Smooth muscle cell (in vitro differentiated cells): ENCODE measurements around the gene THOC7. TPM values are rescaled to one million over a fixed set of nuclear protein-coding genes. Genes with fewer than 3 reads are reported as not detected.

Source experiments
- DNase-seq: peaks from one replicate; lab custom pipeline; 2025; ENCODE audit not compliant: unreplicated experiment; lab: John Stamatoyannopoulos, UW
- H2AFZ ChIP-seq: fragments of 200-600 bp; sonication (generic); 2 replicates; pipeline ENCODE4 v1.6.0; 2016; ENCODE audit warnings: antibody characterized with exemption, low read depth, mild to moderate bottlenecking
- H3F3A ChIP-seq: fragments of 200-600 bp; sonication (generic); 2 replicates; pipeline ENCODE4 v1.6.0; 2017; ENCODE audit warnings: antibody characterized with exemption, low read depth
- H3K27ac ChIP-seq: fragments of 200-600 bp; sonication (generic); 2 replicates; pipeline ENCODE4 v1.5.1; 2016; ENCODE audit warnings: low read depth, mild to moderate bottlenecking
- H3K27me3 ChIP-seq: fragments of 200-600 bp; sonication (generic); 2 replicates; pipeline ENCODE4 v1.6.1; 2016; ENCODE audit warnings: low read depth, mild to moderate bottlenecking
- H3K36me3 ChIP-seq: fragments of 200-600 bp; sonication (generic); 2 replicates; pipeline ENCODE4 v1.5.1; 2016; ENCODE audit warnings: low read depth
- H3K4me1 ChIP-seq: fragments of 200-600 bp; sonication (generic); 2 replicates; pipeline ENCODE4 v1.5.1; 2016; ENCODE audit warnings: low read depth
- H3K4me2 ChIP-seq: fragments of 200-600 bp; sonication (generic); 2 replicates; pipeline ENCODE4 v1.6.0; 2016; ENCODE audit warnings: mild to moderate bottlenecking
- H3K4me3 ChIP-seq: fragments of 200-600 bp; sonication (generic); 2 replicates; pipeline ENCODE4 v1.5.1; 2016; ENCODE audit warnings: mild to moderate bottlenecking
- H3K79me2 ChIP-seq: fragments of 200-600 bp; sonication (generic); 2 replicates; pipeline ENCODE4 v1.6.0; 2016; ENCODE audit warnings: low read depth, mild to moderate bottlenecking
- H3K9ac ChIP-seq: fragments of 200-600 bp; sonication (generic); 2 replicates; pipeline ENCODE4 v1.6.0; 2016; ENCODE audit warnings: low read depth
- H3K9me3 ChIP-seq: fragments of 200-600 bp; sonication (generic); replicated peaks from 2 replicates; pipeline ENCODE4 v1.5.1; 2016; ENCODE audit warnings: low read depth
- H4K20me1 ChIP-seq: fragments of 200-600 bp; sonication (generic); 2 replicates; pipeline ENCODE4 v1.6.0; 2016; ENCODE audit warnings: low read depth
- CTCF ChIP-seq: fragments of 200-600 bp; sonication (generic); IDR thresholded peaks from 2 replicates; pipeline ENCODE4 v1.5.1; 2017; ENCODE audit warnings: borderline replicate concordance, mild to moderate bottlenecking, antibody characterized with exemption; ENCODE audit not compliant: insufficient read depth, poor library complexity, severe bottlenecking
- WGBS: methylation state at CpG from one replicate; pipeline ENCODE4 v1.1.7; 2016; ENCODE audit warnings: low lambda C conversion rate; 5-methylcytosine and 5-hydroxymethylcytosine counted together
- polyA plus RNA-seq: library from polyadenylated mRNA; unstranded; fragments of >200 nt; fragmentation: Nextera tagmentation; extraction: Ambion mirVana; gene quantifications from 2 replicates; pipeline ENCODE4 v1.2.1, GENCODE V29; 2016
- total RNA-seq: library from RNA; depleted of rRNA; stranded (reverse); fragments of >200 nt; gene quantifications from 2 replicates; pipeline ENCODE4 v1.2.3, GENCODE V29; 2014

The THOC7 gene
- total and polyA plus RNA-seq, 2 experiments from 2014 or later: 57.3 to 59.9 TPM

GRCh38 chr3:63895422-63896189, 32.0 kb upstream of the THOC7 start:
- no peak overlapping the region for H3K27ac ChIP-seq
- no peak for DNase-seq
- H3K4me1 ChIP-seq: no peaks in the 10 kb centered on the region
- no peak overlapping the region for H3K4me3 ChIP-seq
- WGBS: 89% methylated on average over 5 of the region's 5 CpGs
- no peaks in the 10 kb centered on the region for H3F3A ChIP-seq
- no peaks in the 10 kb centered on the region for H3K9me3 ChIP-seq
- no peak overlapping the region for H3K4me2 ChIP-seq
- no peak overlapping the region for H2AFZ ChIP-seq
- peaks cover 9% of the 10 kb centered on the region for H3K79me2 ChIP-seq
- H3K27me3 ChIP-seq: no peaks in the 10 kb centered on the region
- H4K20me1 ChIP-seq: peaks cover 45% of the 10 kb centered on the region
- TF ChIP-seq CTCF: no peak
- no peak overlapping the region for H3K9ac ChIP-seq
- H3K36me3 ChIP-seq: no peaks in the 10 kb centered on the region

- DNase-seq: no peak
- H4K20me1 ChIP-seq: peaks cover 67% of the 10 kb centered on the region
- TF ChIP-seq CTCF: no peak
- WGBS: 86% methylated on average over 1 of the region's 1 CpG
- H3K4me1 ChIP-seq: no peaks in the 10 kb centered on the region
- H3F3A ChIP-seq: no peaks in the 10 kb centered on the region
- no peak overlapping the region for H3K27ac ChIP-seq
- no peaks in the 10 kb centered on the region for H3K36me3 ChIP-seq
- no peak overlapping the region for H2AFZ ChIP-seq
- no peaks in the 10 kb centered on the region for H3K27me3 ChIP-seq
- H3K4me2 ChIP-seq: no peak overlapping the region
- no peak overlapping the region for H3K4me3 ChIP-seq
- peaks cover 17% of the 10 kb centered on the region for H3K79me2 ChIP-seq
- H3K9ac ChIP-seq: no peak overlapping the region
- no peaks in the 10 kb centered on the region for H3K9me3 ChIP-seq
Observed at GRCh38 chr3:63892773-63893352, 29.3 kb upstream of the THOC7 start.

GRCh38 chr3:63891518-63891917, 27.9 kb upstream of the THOC7 start:
- Histone ChIP-seq H4K20me1 (peaks cover 71% of the 10 kb centered on the region), H3K36me3 (no peaks in the 10 kb centered on the region), H3K9me3 (no peaks in the 10 kb centered on the region), H3K27me3 (no peaks in the 10 kb centered on the region), H3K4me2 (no peak overlapping the region), H3K4me1 (no peaks in the 10 kb centered on the region), H3K79me2 (peaks cover 23% of the 10 kb centered on the region), H3F3A (no peaks in the 10 kb centered on the region), H3K9ac (no peak overlapping the region), H3K27ac (no peak overlapping the region), H2AFZ (no peak overlapping the region), H3K4me3 (no peak overlapping the region)
- DNase-seq: no peak
- 96% methylated on average over 5 of the region's 5 CpGs for WGBS
- no peak for TF ChIP-seq CTCF
